HEK293 (cell line): ENCODE results near the gene PCDHA6.
"Not testable (repeated sequence)": the region's sequence is repeated elsewhere in the genome, so short reads cannot be mapped to it uniquely, and the experiment has no call there.

ENCODE experiments used
- PBX3 ChIP-seq: sonication (generic); formaldehyde crosslinking; IDR thresholded peaks from 2 replicates; pipeline ENCODE4 v1.8.1; 2022; ENCODE audit warnings: mild to moderate bottlenecking, moderate library complexity, missing genetic modification reagents
- YY2 ChIP-seq: fragments of 450-650 bp; formaldehyde crosslinking; IDR thresholded peaks from 2 replicates; pipeline ENCODE4 v1.5.1; 2016; ENCODE audit warnings: missing biosample characterization, missing genetic modification characterization
- ZNF514 ChIP-seq: fragments of 450-650 bp; formaldehyde crosslinking; IDR thresholded peaks from 2 replicates; pipeline ENCODE4 v1.5.1; 2016; ENCODE audit warnings: missing biosample characterization, missing genetic modification characterization

- not testable (repeated sequence) for TF ChIP-seq PBX3 (CRISPR knock-in tag); ZNF514 (tag by site-specific recombination); YY2 (tag by site-specific recombination)
Measured at GRCh38 chr5:140876541-140877261, 48.9 kb downstream of the PCDHA6 start.
